ENCODE data around the gene TANGO6. TPM values are rescaled to one million over a fixed set of nuclear protein-coding genes. Genes with fewer than 3 reads are reported as not detected.

The TANGO6 gene
- total RNA-seq, 1 experiment from 2014 or later: 19.9 TPM

DNA sequence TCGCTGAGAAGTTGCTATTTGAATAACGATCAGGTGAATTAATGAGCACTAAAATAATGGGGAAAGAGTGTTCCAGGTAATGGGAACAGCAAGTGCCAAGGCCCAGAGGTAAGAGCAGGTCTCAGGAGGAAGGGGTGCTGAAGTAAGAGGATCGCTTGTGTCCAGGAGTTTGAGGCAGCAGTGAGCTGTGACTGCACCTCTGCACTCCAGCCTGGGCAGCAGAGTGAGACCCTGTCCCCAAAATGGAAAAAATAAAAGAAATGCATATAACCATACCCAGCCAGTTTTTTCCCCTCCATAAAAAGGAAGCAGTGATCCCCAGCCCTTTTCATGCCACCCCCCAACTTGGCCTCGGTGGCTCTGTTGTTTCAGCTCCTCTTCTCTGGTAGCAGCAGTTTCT lies 245.4 kb downstream of the TANGO6 start:
- in situ Hi-C loops (cut with HindIII; ENCODE audit: low pct_unique_long_range_greater_than_20kb, low sequenced_read_pairs): no loop called here
- DNase-seq (ENCODE audit: low read depth, low spot score): no peak

DNA sequence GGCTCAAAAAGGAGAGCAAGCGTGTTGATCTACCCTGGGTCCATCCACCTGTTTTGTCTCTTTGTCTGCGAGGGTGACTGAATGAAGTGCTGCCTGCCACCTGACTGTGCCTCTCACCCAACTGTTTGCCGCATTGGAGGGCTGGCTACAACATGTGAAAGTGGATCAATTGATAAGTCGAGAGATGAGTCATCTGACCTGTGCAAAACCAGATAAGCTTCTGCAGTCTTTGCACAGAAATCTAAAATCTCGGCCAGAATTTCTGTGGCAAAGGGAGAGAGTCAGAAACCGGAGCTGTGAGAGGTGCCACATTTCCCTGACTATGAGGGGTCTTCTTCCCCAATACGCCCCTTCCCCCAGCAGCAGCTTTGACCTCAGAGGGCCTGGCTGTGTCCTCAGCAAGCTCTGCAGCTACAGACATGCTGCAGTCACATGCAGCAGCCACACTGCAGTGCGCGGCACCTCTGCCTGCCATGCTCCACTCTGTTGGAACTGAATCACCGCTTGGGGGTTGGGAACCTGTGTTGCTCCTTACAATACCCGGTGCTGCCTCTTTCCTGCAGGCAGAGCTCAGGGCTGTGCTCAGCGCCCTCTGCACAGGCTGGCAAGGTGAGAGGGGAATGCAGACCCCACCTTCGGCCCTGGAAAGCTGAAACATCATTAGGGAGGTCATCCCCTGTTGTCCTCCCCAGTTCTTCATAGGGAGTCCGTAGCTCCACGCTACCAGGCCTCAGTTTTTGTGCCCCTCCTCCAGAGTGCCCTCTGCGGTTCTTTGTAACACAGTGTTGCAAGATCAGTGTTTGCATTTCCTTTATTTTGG lies 246.0 kb downstream of the TANGO6 start:
- no peak for DNase-seq (ENCODE audit: low read depth, low spot score)
- in situ Hi-C loops (cut with HindIII; ENCODE audit: low pct_unique_long_range_greater_than_20kb, low sequenced_read_pairs): no loop called here

DNA sequence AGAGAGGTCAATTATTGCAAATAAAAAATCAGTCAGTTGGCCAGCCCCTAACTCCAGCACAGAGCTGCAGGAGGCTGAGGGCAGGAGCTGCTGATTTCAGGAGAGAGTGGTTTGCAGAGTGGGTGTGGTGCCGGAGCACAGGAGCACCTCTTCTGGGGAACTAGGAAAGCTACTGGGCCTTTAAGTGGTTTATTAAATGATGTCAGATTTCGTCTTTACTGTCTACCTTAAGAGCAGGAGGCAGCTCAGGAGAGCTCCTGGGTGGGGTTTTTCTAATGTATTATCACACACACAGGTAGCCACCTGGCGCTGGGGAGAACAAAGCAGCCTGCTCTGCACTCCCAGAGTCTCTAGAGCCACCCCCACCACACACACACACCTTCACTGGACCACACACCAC lies 250.6 kb downstream of the TANGO6 start:
- no peak for DNase-seq (ENCODE audit: low read depth, low spot score)
- in situ Hi-C loops (cut with HindIII; ENCODE audit: low pct_unique_long_range_greater_than_20kb, low sequenced_read_pairs): no loop called here

DNA sequence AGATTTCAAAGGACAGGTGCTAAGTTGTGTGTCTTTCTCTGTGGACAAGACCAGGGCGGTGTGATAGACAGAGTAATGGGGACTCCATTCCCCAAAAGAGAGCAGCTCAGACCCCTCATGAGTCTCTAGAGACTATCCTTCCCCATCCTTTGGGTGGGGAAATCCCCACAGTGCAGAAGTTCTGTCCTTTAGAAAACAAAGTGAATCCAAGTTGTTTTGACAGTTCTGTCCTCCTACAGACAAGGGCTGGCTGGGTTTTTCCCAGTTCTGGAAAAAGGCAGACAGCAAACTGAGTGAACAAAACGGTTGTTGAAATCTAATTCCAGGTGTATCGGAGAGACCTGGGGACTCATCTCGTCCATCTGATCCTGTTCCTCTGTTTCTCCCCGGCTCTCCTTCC lies 251.2 kb downstream of the TANGO6 start:
- no peak for DNase-seq (ENCODE audit: low read depth, low spot score)
- in situ Hi-C loops (cut with HindIII; ENCODE audit: low pct_unique_long_range_greater_than_20kb, low sequenced_read_pairs): no loop called here

DNA sequence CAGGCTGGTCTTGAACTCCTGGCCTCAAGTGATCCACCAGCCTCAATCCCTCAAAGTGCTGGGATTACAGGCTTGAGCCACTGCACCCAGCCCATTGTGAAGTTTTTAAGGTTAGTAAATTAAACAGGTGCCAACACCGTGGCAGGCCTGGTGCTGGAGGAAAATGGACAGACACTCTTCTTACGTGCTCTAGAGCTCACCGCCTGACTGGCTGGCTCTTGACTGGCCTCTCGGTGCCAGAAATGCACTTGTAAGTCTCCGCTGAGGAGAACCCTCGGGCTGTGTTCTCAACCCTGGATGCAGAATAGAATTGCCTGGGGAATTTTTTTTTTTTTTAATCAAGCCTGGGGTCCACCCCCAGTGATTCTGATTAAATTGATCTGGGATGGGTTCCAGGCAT lies 251.9 kb downstream of the TANGO6 start:
- in situ Hi-C loops (cut with HindIII; ENCODE audit: low pct_unique_long_range_greater_than_20kb, low sequenced_read_pairs): no loop called here
- DNase-seq (ENCODE audit: low read depth, low spot score): no peak

DNA sequence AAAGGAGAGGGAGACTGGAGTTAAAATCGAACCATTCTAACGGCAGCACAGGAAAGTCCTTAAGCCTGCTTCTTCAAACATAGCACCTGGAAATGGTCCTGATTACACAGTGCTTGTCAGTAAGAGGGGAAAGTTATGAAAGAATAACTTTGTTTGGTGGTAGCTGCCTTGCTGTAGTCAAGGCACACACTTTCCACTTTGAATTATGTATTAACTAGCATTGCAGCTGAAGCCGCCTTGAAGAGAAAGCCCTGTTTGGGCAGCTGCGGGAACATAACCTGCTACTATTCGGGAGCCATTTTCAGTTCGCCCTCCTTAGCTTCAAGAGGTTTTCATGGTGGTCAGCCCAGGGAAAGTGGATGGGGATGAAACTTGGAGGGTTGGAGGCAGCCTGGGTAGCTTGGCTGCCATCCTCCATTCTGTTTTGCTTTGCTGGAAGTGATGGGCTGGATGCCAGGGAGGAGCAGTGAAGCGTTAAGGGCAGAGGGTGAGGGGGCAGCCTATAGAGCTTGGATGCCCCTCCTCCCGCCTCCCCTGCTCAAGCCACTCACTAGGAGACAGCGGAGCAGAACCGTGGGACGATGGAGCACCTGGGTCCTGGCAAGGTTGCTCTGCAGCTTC lies 256.9 kb downstream of the TANGO6 start:
- in situ Hi-C loops (cut with HindIII; ENCODE audit: low pct_unique_long_range_greater_than_20kb, low sequenced_read_pairs): no loop called here
- DNase-seq (ENCODE audit: low read depth, low spot score): no peak

DNA sequence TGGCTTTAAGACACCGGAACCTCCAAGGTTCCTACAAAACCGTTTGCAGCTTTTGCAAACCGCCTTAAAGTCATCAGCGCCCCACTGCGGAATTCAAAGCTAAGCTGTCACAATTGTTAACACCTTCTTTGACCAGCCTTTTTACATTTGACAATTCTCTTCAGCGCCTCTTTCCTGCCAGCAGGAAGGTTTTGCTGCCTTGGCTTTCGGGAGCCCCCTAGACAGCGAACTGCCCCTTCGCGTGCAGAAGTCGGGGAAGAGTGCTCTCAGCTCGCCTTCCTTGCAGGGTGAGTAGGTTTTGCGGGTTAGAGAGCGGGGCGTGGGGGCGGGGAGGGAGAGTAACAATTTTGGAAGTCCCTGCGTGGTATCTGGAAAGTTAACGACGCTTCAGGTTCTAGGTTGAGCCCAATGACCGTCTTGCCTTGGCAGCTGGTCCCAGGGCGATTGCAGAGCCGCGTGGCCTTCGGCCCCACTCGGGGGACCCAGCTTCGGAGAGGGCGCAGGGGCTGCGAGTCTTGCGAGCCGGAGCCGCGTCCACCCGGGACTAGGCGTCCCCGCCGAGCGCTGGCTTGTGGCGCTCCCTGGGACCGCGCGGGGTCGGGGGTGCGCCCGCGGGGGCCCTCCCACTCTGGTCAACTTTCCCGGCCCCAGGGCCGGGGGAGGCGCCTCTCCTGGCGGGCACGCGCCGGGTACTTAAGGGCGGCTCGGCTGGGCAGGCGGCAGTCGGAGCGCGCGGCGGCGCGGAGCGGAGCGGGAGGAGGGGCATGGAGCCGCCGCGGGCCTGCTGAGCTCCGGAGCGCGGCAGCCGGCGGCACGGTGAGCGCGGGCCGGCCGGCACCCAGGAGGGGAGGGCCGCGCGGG lies 262.4 kb downstream of the TANGO6 start, which contains the start of gene HAS3:
Gene HAS3, plus strand, starts transcription at position 153 of the 861 bp plus-strand sequence. CDS start 3,743 bp downstream, outside the sequence.
- in situ Hi-C loops (cut with HindIII; ENCODE audit: low pct_unique_long_range_greater_than_20kb, low sequenced_read_pairs): no loop called here
- peak; percentile 50 for DNase-seq (ENCODE audit: low read depth, low spot score)

DNA sequence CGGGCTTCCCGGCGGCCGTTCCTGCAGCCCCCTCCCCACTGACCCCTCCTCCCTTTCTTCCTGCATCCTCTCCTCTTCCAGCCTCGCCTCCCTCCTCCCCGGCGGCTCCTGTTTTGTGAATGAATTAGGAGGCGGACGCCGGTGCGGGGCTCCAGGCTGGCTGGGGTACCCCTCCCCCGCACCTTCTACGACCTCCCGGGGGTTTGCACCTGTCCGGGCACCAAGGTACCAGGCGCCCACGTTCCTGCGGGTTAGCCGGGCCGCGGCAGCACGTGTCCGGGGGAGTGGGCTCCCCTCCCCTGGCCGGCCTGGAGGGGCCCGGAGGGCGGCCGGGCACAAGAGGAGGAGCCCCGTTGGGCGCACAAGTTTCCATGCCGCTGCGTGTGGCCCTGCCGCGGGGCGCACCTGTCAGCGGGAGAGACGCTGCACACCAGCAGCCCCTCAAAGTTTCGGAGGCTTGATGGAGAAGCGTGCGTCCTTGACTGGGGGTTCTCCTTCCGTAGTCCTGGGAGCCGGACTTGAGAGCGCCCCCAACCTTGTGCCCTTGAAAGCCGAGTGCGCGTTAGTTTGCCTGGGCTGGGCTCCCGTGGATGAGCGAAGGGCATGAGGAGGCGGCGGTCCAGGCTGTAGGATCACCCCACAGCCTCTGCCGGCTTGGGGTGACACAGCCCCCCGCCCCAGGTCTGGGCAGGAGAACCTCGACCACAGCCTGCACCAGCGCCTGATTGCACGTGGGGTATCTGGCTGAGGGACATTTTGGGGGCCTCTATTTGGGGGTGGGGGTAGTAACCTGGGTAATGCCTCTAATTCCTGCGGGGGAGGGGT lies 263.4 kb downstream of the TANGO6 start:
- no peak for DNase-seq (ENCODE audit: low read depth, low spot score)
- in situ Hi-C loops (cut with HindIII; ENCODE audit: low pct_unique_long_range_greater_than_20kb, low sequenced_read_pairs): no loop called here

DNA sequence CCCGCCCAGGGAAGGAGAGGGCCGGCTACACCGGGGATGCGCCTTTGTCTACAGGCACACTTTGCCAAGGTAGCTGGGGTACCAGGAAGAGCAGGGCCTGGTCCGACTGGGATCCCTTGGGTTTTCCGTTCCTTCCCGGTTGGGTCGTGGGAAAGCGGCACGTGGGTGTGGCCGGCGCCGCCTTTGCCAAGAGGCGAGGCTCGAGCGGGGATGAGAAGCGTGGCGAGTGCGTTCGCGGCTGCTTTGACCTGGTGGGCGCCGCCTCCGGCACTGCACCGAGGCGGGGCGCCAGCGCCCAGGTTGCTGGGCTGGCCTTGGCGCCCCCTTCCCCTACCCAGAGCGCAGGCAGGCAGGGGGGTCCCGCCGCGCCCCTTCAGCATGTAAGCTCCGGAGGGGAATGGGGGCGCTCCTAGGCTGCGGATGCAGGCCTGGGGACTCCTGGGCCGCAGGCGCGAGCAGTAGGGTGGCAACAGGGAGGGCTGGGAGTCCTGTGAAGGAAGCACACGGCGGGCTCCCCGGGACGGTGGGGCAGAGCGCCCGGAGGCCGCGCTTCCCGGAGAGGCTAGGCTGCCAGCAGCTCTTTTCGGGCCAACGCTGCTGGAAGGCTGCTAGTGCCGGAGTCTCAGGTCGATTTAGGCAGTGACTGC lies 264.1 kb downstream of the TANGO6 start:
- no peak for DNase-seq (ENCODE audit: low read depth, low spot score)
- in situ Hi-C loops (cut with HindIII; ENCODE audit: low pct_unique_long_range_greater_than_20kb, low sequenced_read_pairs): no loop called here

DNA sequence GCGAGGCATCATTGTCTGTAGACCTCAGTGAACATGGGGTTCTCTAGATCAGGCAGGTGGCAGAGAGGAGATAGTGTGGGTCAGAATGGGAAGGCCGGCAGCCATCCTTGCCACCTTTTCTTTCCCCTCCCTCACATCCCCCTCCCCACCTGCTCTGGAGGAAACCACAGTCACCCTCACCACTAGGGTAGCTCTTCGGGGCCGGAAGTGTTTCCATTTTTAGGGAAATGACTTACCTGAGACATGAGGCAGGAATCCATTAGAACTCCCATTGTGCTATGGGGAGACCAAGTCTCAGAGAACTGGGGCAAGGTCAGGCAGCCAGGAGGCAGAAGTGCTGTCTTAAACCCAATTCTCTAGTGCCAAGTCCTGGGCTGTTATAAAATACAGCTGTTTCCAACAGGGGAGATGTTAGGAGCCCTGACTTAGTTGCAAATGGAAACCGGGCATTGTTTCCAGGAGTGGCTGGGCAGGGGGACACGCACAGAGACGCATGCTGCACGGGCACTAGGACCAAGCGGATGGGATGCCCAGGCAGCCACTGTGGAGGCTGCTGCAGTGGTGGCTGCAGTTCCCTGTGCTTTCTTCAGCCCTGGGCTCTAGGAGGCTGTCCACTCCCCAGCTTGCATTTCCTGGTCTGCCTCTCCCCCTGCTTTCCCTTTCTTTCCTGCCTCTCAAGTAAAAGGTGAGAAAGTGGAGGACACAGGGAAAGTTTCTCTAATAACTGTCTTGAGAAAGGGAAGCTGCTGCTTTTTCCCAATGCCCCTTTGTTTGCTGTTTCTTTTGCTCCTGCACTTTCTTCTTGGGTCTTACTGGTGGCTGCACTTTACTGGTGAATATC lies 265.0 kb downstream of the TANGO6 start:
- DNase-seq (ENCODE audit: low read depth, low spot score): no peak
- in situ Hi-C loops (cut with HindIII; ENCODE audit: low pct_unique_long_range_greater_than_20kb, low sequenced_read_pairs): no loop called here

DNA sequence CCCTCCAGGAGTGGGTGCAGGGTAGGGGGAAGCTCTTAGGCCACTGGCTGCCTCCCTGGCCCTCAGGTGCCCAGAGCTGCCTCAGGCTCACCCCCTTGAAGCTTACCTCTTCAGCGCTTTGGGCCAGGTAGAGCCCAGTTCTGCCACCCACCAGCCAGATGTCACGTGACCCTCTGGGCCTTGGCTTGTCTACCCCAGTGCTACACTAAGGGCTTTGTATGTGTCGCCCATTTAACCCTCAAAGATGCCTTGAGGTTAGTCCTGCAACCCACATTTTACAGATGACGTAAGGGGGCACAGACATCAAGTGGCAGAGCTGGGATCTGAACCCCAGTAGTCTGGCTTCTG lies 265.5 kb downstream of the TANGO6 start:
- in situ Hi-C loops (cut with HindIII; ENCODE audit: low pct_unique_long_range_greater_than_20kb, low sequenced_read_pairs): no loop called here
- DNase-seq (ENCODE audit: low read depth, low spot score): no peak

DNA sequence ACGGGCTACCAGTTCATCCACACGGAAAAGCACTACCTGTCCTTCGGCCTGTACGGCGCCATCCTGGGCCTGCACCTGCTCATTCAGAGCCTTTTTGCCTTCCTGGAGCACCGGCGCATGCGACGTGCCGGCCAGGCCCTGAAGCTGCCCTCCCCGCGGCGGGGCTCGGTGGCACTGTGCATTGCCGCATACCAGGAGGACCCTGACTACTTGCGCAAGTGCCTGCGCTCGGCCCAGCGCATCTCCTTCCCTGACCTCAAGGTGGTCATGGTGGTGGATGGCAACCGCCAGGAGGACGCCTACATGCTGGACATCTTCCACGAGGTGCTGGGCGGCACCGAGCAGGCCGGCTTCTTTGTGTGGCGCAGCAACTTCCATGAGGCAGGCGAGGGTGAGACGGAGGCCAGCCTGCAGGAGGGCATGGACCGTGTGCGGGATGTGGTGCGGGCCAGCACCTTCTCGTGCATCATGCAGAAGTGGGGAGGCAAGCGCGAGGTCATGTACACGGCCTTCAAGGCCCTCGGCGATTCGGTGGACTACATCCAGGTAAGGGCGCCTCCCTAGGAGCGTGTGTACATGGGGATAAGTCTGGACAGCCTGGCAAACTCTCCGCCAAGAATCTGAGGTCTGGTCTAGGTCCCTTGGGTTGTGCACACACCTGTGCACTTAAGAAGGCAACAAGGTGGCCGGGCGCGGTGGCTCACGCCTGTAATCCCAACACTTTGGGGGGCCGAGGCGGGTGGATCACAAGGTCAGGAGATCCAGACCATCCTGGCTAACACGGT lies 266.3 kb downstream of the TANGO6 start:
- in situ Hi-C loops (cut with HindIII; ENCODE audit: low pct_unique_long_range_greater_than_20kb, low sequenced_read_pairs): no loop called here

DNA sequence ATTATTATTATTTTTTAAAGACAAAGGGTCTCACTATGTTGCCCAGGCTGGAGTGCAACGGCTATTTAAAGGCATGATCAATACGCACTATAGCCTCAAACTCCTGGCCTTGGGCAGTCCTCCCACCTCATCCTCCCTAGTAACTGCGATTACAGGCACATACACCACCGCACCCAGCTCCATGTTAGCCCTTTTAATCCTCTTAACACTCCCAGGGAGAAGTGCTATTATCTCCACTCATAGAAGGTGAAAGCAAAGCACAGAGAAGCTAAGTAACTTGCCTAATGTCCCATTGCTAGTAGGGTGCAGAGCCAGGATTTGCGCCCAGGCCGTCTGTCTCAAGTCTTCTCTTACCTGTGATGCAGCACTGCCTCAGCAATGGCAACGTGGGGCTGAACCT lies 267.1 kb downstream of the TANGO6 start:
- no peak for DNase-seq (ENCODE audit: low read depth, low spot score)
- in situ Hi-C loops (cut with HindIII; ENCODE audit: low pct_unique_long_range_greater_than_20kb, low sequenced_read_pairs): no loop called here

More for the DNA sequence above, 266.3 kb downstream of the TANGO6 start:
- DNase-seq (ENCODE audit: low read depth, low spot score): no peak

DNA sequence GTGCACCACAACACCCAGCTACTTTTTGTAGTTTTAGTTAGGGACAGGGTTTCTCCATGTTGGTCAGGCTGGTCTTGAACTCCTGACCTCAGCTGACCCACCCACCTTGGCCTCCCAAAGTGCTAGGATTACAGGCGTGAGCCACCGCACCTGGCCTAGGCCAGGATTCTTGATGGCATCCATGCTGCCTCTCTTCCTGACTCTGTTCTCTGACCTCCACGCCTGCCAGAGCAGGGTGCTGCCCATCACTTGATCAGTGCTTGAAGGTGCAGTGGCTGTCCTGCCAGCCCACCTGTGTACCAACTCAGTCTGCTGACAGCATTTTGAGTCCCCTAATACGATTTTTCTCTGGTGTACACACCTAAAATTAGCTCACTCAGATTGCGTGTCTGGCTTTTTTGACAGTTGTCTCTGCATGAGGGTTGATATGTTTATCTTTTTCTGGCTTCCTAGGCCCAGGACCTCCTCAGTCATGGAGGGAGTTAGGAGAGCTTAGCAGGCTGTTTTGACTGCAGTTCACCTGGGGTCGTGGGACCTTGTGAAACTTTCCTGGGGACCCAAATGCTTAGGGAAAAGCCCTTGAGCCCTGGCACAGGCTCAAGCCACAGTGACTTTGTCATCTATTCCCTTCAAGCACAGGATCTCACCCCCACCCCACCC lies 268.0 kb downstream of the TANGO6 start:
- in situ Hi-C loops (cut with HindIII; ENCODE audit: low pct_unique_long_range_greater_than_20kb, low sequenced_read_pairs): no loop called here
- no peak for DNase-seq (ENCODE audit: low read depth, low spot score)

DNA sequence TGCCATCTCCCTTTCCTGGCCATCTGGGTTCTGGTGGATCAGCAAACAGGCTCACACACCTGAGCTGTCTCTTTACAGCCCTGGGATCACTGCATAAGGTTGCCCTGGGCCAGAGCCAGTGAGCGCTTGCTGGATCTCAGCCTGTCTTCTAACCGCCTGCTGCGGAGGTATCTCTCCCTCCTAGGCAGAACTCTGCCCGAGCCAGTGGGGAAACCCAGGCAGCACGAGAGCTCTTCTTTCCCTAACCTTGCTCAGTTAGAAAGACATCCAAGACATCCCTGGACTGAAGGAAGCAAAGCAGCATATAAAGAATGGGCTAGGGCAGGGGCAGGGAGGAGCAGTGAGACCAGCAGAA lies 268.5 kb downstream of the TANGO6 start:
- in situ Hi-C loops (cut with HindIII; ENCODE audit: low pct_unique_long_range_greater_than_20kb, low sequenced_read_pairs): no loop called here
- no peak for DNase-seq (ENCODE audit: low read depth, low spot score)

Measured in SK-MEL-5 (cell line).